Activated B cell treated with CpG ODN at 0.5 μM for 24 hours (primary cell): ENCODE results near the gene DGAT2. TPM values are rescaled to one million over a fixed set of nuclear protein-coding genes. Genes with fewer than 3 reads are reported as not detected.

ENCODE experiments used
- ATAC-seq: fragments of 200-7000 bp; cut with Tn5 transposase; one replicate; pipeline ENCODE4 v1.10.0; 2021; ENCODE audit warnings: low read depth, mild to moderate bottlenecking, moderate library complexity
- CTCF ChIA-PET: fragments of 350-600 bp; sonication (Branson Sonifier 250); formaldehyde crosslinking; loops from one replicate; lab custom pipeline; 2021; ENCODE audit warnings: antibody characterized with exemption; lab: Charles Lee
- POLR2A ChIA-PET: fragments of 350-600 bp; sonication (Branson Sonifier 250); formaldehyde crosslinking; loops from one replicate; lab custom pipeline; 2021; ENCODE audit warnings: antibody characterized with exemption; lab: Charles Lee
- DNase-seq: peaks from one replicate; pipeline ENCODE4 v3.0.0; 2022
- H3K27ac Mint-ChIP-seq: one replicate; pipeline ENCODE4 v1.8.0; 2020; ENCODE audit warnings: mixed read lengths
- H3K27me3 Mint-ChIP-seq: one replicate; pipeline ENCODE4 v1.8.0; 2021; ENCODE audit warnings: mixed read lengths
- H3K36me3 Mint-ChIP-seq: one replicate; pipeline ENCODE4 v1.8.0; 2021; ENCODE audit warnings: low read depth, mixed read lengths
- H3K4me1 Mint-ChIP-seq: one replicate; pipeline ENCODE4 v1.8.0; 2021; ENCODE audit warnings: mixed read lengths
- H3K4me3 Mint-ChIP-seq: one replicate; pipeline ENCODE4 v1.8.0; 2020; ENCODE audit warnings: mild to moderate bottlenecking, mixed read lengths
- H3K9me3 Mint-ChIP-seq: one replicate; pipeline ENCODE4 v1.8.0; 2020; ENCODE audit warnings: mixed read lengths
- CTCF ChIP-seq: fragments of 200-600 bp; IDR thresholded peaks from one replicate; pipeline ENCODE4 v1.8.0; 2022; ENCODE audit warnings: antibody characterized with exemption, mild to moderate bottlenecking
- intact Hi-C: fragments of 100-400 bp; cut with micrococcal nuclease; formaldehyde crosslinking; loops from one replicate; pipeline ENCODE4 v1.15.1; 2024
- total RNA-seq: library from RNA; stranded (reverse); gene quantifications from 2 replicates; pipeline ENCODE4 v1.2.3, GENCODE V29; 2022

DGAT2 gene
- total RNA-seq, result 6.9 and 7.9 TPM in 2 replicates

GRCh38 chr11:75768112-75768908 lies at the start of gene DGAT2:
TSS of gene DGAT2 (plus strand) at chr11:75768778. CDS start at chr11:75768992, 214 bp downstream.
- Mint-ChIP-seq H3K9me3 (no peaks in the 10 kb centered on the region), H3K4me1 (peaks cover 56% of the 10 kb centered on the region), H3K36me3 (no peaks in the 10 kb centered on the region), H3K27ac (peak within 1 kb of the TSS; percentile 87), H3K27me3 (no peaks in the 10 kb centered on the region), H3K4me3 (peak within 1 kb of the TSS; percentile 83)
- no peak for TF ChIP-seq CTCF
- ChIA-PET POLR2A (interaction anchor here (1.0 kb wide), 1 partner anchor 9 kb away, joined by 3 read pairs; no protein-coding TSS in a partner anchor), CTCF (no interaction called here)
- ATAC-seq, result peak; percentile 76
- DNase-seq, result peak; percentile 84
- intact Hi-C loops, result loop anchor here (1.0 kb wide), 6 partner anchors 45 to 677 kb away; partner anchors contain the start of gene EMSY

- Mint-ChIP-seq H3K4me1 (no peaks in the 10 kb centered on the region), H3K4me3 (no peak overlapping the region), H3K27me3 (no peaks in the 10 kb centered on the region), H3K27ac (no peak overlapping the region), H3K36me3 (no peaks in the 10 kb centered on the region), H3K9me3 (no peaks in the 10 kb centered on the region)
- ChIA-PET CTCF (no interaction called here), POLR2A (no interaction called here)
- ATAC-seq (no peak), DNase-seq (no peak)
- no peak for TF ChIP-seq CTCF
- intact Hi-C loops, result loop anchor here (5.0 kb wide), 1 partner anchor 488 kb away; the partner anchor contains the start of gene WNT11
Measured at GRCh38 chr11:75719340-75720239, 49.0 kb upstream of the DGAT2 start.

GRCh38 chr11:75720639-75721038 lies 47.9 kb upstream of the DGAT2 start:
- Mint-ChIP-seq H3K27me3 (no peaks in the 10 kb centered on the region), H3K4me3 (no peak overlapping the region), H3K36me3 (no peaks in the 10 kb centered on the region), H3K9me3 (no peaks in the 10 kb centered on the region), H3K27ac (no peak overlapping the region), H3K4me1 (no peaks in the 10 kb centered on the region)
- DNase-seq (no peak), ATAC-seq (no peak)
- ChIA-PET POLR2A (no interaction called here), CTCF (interaction anchor here (0.6 kb wide), 1 partner anchor 13 kb away, joined by 4 read pairs; no protein-coding TSS in a partner anchor)
- no peak for TF ChIP-seq CTCF
- intact Hi-C loops, result loop anchor here (5.0 kb wide), 1 partner anchor 487 kb away; the partner anchor contains the start of gene WNT11

- Mint-ChIP-seq H3K36me3 (no peaks in the 10 kb centered on the region), H3K9me3 (no peaks in the 10 kb centered on the region), H3K27ac (no peak overlapping the region), H3K4me3 (no peak overlapping the region), H3K27me3 (no peaks in the 10 kb centered on the region), H3K4me1 (no peaks in the 10 kb centered on the region)
- DNase-seq, result no peak
- no peak for ATAC-seq
- CTCF ChIA-PET, result interaction anchor here (0.8 to 2.0 kb wide), 5 partner anchors 9 to 597 kb away, joined by 3 to 6 read pairs (median 4); no protein-coding TSS in a partner anchor
- intact Hi-C loops, result loop anchor here (2.0 to 5.0 kb wide), 2 partner anchors 81 to 485 kb away; partner anchors contain the start of gene WNT11
- POLR2A ChIA-PET, result no interaction called here
- no peak for TF ChIP-seq CTCF
Measured at GRCh38 chr11:75721852-75722668, 46.5 kb upstream of the DGAT2 start.
